NCI-H526 treated with DMSO at 0.1 percent for 48 hours (cell line): ENCODE data around the gene RFX1.
"Not testable (repeated sequence)": the region's sequence is repeated elsewhere in the genome, so short reads cannot be mapped to it uniquely, and the experiment has no call there.

Experiments
- DNase-seq: peaks from one replicate; lab custom pipeline; 2025; lab: John Stamatoyannopoulos, UW

Gene RFX1

DNA sequence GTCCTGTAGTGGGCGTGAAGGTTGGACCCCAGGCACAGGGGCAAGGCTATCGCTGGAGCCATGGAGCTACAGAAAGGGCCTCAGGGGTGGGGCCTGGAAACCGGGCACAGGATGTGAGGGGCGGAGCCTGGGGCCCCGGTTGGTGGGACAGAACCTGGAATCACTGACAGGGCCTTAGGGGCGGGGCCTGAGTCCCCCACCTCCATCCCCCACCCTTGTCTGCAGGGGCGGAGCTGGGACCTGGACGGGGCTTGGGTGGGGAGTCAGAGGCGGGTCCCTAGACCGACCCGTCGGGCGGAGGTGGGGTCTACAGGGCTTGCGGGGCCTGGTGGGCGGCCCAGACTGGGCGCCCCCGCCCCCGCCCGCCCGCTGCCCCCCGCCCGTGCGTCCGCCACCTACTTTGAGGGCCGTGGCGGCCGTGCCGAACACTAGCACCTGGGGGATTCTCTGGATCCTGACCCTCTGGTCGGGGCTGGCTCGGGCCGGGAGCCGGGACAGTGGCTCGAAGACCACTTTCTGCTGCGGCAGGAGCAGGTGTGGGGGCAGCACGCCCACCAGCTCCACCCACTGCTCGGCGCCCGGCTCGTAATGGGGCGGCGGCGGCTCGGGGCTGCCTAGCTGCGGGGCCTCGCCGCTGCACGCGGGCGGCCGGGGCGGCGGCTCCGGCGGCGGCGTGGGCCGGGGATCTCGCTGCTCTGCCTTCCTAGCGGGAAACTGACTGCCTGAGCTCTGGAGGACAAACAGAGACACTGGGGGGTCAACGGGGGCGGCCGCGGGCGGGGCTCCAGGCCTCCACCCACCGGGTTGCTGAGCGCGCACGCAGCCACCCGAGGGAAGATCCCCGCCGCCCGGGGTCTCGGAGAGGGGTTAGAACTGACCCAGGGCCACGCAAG lies 27.5 kb downstream of the RFX1 start:
- peak; percentile 52 for DNase-seq

DNA sequence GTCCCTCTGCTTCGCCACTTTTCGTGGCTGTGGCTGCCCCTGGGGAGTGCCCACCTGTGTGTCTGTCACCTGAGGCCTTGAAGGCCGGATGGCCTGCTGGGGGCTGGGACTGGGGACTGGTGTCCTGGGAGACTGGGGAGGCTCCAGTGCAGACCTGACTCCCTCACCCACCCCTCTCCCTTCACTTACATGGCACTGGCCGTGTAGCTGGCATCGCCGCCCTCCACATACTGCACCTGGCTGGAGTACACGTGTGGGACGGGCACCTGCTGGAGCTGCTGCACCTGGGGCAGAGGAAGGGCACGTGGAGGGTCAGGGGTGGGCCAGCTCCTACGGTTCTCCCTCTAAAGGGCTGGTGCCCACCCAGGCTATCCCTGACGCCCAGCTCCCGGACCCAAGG lies 28.3 kb downstream of the RFX1 start:
- no peak for DNase-seq

DNA sequence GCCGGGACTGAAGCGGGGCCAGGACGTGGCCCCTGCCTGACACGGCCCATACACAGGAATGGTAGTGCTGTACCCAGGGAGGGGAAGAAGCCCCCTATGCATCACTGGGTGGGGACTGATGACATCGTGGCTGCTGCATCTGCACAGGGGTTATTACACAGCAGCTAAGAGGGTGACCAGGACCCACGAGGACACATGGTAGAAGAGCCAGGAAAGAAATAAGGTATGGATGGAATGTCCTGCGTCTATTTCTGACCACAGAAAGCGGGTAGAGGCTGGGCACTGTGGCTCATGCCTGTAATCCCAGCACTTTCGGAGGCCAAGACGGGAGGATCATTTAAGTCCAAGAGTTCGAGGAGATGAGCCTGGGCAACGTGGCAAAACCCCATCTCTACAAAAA lies 29.7 kb downstream of the RFX1 start:
- DNase-seq, result no peak

DNA sequence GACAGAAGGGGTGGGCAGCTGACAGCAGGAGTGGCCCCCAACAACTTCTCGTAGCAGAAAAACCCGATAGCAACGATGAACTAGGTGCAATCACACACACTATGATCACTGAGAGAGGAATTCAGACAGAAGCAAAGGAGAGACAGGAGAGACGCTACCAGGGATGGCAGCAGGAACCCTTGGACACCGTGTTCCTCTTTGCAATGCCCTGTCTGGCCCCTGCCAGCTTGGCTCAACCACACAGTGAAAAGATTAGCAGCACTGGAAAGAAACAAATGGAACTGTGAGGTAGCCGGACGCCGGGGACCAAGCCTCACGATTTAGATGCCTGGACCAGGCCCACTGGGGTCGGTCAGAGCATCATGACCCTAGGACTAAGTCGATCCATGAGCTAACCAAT lies 30.2 kb downstream of the RFX1 start:
- no peak for DNase-seq

DNA sequence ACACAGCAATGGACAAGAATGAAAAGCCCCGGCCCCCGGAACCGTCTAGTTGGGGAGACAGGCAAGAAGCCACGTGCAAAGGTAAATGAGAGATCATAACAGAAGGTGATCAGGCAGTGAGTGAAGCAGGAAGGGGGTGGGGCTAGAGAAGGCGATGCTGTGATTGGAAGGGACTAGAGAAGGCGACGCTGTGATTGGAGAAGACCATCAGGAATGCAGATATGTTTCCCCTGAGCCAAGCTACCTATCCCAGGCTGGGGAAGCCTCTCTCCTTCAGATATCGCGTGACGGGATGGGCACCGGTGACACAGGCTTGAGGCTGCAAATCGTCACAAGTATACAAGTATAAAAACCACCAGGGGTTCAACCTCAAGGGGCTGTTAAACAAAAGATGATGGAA lies 32.0 kb downstream of the RFX1 start:
- DNase-seq, result peak; percentile 9

DNA sequence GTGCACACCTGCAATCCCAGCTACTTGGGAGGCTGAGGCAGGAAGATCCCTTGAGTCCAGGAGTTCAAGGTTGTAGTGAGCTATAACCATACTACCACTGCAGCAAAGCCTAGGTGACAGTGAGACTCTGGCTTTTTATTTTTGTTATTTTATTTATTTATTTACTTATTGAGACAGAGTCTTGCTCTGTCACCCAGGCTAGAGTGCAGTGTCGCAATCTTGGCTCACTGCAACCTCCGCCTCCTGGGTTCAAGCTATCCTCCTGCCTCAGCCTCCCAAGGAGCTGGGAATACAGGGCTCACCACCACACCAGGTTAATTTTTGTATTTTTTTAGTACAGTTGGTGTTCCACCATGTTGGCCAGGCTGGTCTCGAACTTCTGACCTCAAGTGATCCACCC lies 32.6 kb downstream of the RFX1 start:
- DNase-seq, result not testable (repeated sequence)

DNA sequence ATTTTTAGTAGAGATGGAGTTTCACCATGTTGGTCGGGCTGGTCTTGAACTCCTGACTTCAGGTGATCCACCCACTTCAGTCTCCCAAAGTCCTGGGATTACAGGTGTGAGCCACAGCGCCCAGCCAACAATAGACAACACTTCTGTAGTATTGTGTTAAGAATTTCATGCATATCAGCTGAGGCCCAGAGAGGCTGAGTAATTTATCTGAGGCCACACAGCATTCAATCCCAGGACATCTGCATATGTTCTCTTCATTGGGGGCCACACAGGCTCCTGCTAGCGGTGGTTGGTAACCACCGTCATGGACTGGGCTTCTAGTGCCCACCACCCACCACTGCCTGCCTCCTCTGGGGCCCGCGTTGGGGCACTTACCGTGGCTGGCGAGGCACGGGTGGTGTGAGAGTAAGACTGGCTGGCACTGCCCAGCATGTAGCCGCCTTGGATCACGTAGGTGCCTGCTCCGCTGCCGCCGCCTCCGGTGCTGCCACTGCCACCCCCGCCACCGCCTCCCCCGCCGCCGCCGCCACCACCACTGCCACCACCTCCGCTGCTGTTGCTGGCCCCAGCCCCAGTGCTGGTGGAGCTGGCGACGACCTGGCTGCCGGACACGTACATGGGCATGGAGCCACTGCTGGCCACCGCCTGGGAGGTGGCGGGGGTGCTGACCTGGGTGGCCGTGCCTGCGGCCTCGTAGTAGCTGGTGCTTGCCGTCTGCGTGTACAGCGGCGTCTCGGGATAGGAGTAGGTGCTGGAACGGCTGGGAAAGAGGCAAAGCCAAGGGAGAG lies 33.6 kb downstream of the RFX1 start:
- no peak for DNase-seq

DNA sequence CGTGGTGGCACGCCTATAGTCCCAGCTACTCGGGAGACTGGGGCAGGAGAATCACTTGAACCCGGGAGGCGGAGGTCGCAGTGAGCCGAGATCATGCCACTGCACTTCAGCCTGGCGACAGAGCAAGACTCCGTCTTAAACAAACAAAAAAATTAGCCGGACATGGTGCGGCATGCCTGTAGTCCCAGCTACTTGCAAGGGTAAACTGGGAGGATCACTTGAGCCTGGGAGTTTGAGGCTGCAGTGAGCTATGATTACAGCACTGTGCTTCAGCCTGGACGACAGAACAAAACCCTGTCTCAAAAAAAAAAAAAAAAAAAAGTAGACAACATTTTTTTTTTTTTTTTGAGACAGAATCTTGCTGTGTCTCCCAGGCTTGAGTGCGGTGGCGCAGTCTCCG lies 34.3 kb downstream of the RFX1 start:
- DNase-seq, result not testable (repeated sequence)

DNA sequence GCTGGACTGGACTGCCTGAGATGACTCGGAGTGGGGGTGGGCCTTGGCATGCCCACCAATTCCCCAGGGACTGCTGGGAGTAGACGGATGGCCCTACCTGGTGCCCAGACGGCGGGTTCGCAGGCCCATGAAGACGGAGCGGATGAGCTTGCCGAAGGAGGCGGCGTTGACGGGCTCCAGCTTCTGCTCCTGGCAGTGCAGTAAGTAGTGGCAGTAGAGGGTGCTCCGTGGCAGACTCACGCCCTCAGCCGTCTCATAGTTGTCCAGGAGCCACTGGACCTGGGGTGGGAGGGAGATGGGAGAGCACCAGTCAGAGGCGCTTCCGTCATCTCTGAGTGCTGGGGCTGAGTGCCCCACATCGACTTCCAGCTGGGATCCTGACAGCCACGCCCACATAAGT lies 36.2 kb downstream of the RFX1 start:
- no peak for DNase-seq

DNA sequence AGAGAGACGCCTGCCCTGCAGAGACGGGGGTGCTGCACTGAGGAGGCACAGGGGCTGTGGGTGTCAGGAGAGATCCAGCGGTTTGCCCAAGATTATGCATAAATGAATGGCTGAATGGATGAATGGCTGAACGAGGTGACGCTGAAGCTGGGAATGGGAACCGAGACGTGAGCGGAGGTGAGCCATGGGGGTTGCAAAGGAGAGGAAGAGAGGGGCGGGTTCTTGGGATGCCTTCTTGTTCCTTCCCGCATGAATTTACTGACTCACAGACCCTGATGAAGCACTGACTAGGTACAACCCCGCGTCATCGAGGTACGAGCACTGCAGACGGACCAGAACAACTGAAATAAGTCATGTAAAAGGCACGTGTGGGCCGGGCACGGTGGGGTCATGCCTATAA lies 37.1 kb downstream of the RFX1 start:
- DNase-seq, result no peak

DNA sequence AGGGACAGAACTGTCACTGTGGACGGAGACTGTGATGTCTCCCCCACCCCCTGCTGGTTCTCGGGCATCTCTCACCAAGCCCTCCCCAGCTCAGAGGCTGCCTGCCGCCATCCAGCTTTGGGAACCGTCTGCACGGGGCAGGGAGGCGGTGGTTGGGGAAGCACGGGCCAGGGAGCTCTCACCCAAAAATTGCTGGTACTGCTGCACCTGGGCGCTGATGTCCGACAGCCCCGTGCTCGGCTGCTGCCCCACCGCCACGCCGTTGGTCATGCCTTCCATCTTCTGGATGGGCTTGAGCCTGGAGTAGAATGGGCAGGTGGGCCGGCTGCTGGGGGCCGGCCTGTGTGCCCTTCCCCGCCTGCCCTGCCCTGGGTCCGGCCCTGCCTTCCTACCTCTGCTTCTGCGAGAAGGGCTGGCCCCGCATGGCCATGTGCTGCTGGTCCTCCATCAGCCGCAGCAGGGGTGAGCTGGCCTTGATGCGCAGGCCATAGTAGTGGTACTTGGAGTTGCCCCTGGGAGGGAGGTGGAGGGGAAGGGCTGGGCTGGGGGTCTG lies 37.7 kb downstream of the RFX1 start:
- no peak for DNase-seq

DNA sequence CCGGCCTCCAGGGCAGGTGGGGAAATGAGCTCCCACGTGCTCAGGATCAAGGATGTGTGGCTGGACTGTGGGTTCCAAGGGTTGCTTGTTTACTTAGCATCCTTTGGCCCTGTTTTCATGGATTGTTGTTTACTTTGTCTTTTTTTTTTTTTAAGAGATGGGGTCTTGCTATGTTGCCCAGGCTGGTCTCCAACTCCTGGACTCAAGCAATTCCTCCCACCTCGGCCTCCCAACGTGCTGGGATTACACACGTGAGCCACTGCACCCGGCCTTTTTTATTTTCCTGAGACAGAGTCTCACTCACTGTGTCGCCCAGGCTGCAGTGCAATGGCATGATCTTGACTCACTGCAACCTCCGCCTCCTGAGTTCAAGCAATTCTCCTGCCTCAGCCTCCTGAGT lies 38.9 kb downstream of the RFX1 start:
- not testable (repeated sequence) for DNase-seq

DNA sequence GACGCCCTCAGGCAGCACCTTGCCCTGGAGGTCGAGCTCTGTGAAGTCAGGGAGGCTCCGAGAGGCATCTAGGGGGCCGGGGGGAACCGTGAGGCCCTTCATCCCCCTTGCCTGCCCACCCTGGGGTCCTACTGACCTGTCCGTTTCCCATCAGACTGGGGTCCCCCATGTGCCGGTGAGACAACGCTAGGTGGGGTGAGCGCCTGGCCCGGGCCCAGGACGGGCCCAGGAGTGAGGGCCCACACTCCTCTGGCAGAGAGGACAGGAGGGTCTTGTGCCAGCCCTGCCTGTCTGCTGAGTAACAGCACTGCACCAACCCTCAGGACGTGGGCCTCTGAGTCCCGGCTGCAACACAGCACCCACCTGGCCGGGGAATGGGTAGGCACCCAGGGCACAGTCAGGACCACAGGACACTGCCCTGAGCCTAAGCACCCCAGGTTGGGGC lies 39.4 kb downstream of the RFX1 start:
- no peak for DNase-seq

DNA sequence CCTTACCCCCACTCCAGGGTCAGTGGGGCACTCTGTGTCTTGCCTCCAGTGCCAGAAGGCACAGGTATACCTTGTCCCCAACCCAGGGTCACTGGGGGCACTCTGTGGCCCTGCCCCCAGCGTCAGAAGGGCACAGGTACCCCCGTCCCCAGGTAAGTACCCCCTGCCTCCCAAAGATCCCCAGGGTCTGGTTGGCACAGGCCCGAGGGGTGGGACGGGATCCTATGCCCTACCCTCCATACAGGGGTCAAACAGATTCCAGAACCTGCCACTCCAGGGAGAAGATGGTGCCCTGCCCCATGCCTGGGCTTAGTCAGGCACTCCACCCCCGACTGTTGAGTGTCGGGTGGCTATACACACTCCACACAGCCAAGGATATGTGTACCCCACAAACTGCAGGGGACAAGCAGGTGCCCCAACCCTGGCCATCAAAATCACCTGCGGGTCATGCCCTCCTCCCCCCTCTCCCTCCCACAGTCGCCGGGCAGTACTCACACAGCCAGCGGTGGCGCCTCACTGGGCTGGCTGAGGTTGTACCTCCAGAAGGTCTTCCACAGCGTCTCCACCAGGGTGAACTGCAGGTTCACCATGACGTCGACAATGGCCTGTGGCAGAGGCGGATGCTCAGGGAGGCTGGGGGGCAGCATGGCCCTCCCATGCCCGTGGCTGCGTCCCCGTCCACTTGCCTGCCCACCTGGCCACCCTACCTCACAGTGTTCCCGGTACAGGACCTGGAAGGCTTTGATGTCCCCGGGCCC lies 40.0 kb downstream of the RFX1 start:
- DNase-seq, result no peak

DNA sequence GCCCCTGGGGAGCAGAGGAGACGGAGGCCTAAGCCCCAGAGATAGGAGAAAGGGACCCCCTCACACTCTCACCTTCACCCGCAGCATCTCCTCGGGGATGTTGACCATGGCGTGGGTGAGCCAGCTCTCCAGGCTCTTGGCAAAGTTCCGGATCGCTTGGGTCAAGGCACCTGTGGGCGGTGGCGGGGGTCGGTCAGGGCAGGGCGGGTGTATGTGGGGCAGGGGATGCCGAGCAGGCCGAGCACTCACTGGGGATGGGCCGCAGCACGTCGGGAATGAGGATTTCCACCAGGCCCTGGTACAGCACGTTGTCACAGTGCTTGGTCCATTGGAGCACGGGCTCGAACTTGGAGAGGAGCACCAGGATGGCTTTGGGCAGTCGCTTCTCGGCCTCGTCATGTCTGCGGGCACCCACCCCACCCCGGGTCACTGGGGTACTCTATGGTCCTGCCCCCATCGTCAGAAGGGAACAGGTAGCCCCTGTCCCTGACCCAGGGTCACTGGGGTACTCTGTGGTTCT lies 40.7 kb downstream of the RFX1 start:
- DNase-seq, result no peak

DNA sequence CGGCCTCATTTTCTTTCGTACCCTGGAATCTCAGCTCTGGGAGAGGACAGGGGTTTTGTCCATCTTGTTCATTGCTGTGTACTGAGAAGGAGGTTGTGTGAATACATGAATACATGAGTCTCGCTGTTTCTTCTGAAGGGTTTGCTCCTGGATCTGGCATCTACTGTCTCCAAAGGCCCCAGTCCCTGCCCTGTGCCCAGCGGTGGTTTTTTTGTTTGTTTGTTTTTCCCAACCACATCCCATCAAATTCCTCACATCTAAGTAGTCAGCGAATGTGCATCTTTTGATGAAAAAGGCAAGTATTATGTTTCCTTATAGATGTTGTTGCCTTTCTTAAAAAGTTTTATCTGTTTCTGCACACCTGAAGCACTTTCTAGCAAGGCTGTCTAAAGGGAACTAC lies 41.3 kb downstream of the RFX1 start:
- DNase-seq, result no peak

DNA sequence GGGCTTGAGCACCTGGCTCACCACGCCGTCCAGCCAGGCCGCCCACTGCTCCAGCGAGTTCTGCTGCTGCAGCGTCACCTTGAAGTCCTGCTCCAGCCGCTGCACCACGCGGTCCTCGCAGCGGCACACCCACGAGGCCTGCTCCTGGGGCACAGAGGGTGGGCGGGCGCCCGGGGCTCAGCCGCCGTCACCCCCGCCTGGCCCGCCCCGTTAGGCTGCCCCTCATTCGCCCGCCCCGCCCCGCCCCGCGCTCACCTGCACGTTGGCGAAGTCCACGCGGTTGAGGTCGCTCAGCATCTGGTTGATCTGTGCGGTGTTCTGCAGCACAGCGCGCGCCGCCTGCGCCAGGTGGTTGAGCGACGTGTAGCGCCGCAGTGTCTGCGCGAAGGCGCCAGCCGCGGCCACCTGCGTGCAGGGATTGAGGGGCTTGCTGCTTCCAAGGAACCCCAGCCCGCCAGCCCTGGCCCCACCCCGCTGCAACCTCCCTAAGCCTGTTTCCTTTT lies 42.5 kb downstream of the RFX1 start:
- DNase-seq, result no peak

DNA sequence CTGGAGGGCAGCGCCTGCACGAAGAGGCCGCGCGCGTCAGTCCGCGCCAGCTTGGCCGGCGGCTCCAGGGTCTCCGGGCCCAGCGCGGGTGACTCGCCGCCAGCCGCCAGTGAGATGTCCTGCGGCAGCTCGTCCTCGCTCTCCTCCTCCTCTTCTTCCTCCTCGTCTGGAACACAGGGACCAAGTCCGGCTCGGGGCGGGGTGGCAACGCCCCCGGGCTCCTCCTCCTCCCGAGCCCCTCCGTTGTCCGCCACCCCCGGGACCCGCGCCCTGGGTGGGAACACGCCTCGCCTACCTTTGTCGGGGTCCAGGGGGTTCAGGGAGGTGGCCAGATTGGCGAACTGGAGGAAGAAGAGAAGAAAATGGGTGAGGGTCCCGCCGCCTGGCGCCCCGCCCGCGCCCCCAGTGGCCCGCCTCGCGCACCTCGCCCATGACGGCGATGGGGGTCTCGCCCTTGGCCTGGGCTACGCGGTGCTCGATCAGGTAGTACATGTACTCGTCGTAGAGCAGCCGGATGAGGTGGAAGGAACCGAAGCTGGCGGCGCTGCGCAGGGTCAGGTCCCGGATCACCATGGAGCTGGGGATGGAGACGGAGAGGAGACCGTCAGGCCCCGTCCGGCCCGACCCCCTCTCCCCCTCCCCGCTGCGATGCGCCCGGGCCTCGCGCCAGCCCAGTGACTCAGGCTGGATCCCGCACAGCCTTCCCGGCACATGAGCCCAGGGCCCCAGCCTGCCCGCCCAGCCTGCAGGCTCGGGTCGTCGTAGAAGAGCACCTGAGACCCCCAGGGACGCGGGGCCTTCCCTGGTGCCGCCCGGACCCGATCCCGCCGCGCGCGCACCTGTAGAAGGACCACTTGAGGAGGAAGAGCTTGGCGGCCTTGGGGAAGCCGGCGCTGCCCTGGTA lies 43.2 kb downstream of the RFX1 start:
- DNase-seq, result no peak

DNA sequence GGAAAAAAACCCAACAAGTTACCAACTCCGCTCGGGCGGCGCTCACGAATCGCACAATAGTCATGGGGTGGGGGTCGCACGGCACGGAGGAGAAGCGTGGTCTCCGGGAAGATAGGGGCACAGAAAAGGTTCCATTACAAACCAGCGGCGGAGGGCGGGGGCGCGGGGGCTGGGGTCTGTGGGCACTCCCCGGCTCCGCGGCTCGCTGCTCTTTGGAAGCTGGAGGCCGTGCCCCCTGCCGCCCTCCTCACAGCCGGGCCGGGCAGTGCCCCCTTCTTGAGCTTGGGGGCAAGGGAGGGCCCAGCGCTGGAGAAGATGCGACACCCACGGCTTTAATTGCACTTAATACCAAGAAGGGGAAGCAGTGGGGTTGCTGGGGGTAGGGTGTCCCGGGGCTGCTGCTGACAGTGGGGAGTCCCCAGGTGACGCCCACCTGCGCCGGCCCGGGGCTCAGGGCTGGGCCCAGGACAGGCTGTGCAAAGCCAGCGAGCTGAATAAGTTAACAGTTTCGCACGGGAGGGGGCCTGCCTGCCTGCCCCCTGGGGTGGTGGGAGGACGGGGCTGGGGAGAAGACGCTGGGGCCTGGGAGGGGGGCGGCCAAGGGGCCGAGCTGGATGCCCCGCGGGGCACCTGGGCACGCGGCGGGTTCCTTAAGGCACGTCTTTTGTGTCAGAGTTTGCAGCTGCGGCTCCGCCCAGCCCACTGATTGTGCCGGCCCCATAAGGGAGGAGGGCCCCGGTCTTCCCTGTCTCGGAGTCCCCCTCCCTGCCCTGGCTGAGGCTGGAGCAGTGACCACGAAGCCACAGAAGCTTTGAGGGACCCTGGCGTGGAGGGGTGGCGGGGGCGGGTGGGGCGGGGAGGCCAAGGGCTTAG lies 44.1 kb downstream of the RFX1 start:
- DNase-seq, result no peak
